Measurements from ENCODE around the gene SSMEM1. TPM values are rescaled to one million over a fixed set of nuclear protein-coding genes. Genes with fewer than 3 reads are reported as not detected.

SSMEM1 gene, protein sequence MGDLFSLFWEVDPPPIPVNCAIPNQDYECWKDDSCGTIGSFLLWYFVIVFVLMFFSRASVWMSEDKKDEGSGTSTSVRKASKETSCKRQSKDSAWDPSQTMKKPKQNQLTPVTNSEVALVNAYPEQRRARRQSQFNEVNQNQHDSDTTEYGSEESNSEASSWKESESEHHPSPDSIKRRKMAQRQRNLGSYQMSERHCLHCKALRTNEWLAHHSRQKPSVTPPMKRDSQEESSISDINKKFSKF
- not detected for total RNA-seq

DNA sequence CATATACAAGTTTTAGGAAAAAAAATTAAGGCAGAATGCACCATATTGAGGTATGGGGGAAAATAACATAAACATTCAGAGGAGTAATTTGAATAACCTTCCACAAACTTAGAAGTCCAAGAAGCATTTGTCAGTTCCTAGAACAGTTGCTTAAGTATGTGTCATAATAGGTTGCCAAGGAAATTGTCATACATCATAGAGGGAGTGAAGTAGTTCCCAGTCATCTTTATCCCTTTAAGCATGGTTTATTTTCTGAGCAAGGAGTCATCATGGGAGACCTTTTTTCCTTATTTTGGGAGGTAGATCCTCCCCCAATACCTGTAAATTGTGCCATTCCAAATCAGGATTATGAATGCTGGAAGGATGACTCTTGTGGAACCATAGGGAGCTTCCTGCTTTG is at the start of gene SSMEM1:
Gene SSMEM1, plus strand, starts transcription at position 219 of the 400 bp plus-strand sequence. Its CDS starts 51 bp downstream, at position 270.
- intact Hi-C loops (cut with DNase I; ENCODE audit: low total_unique reads) = no loop called here
- Histone ChIP-seq H3K27me3 (no peaks in the 10 kb centered on the region), H3K9me3 (no peaks in the 10 kb centered on the region), H3K27ac (no peak within 1 kb of the TSS), H3K4me1 (peaks cover 4% of the 10 kb centered on the region in 2 donors), H3K4me3 (no peak within 1 kb of the TSS), H3K36me3 (peaks cover 0 to 10% of the 10 kb centered on the region in 2 donors)
- TF ChIP-seq POLR2A (IDR thresholded peaks at IDR 0.05) = no peak
- TF ChIP-seq, protein P1, sequence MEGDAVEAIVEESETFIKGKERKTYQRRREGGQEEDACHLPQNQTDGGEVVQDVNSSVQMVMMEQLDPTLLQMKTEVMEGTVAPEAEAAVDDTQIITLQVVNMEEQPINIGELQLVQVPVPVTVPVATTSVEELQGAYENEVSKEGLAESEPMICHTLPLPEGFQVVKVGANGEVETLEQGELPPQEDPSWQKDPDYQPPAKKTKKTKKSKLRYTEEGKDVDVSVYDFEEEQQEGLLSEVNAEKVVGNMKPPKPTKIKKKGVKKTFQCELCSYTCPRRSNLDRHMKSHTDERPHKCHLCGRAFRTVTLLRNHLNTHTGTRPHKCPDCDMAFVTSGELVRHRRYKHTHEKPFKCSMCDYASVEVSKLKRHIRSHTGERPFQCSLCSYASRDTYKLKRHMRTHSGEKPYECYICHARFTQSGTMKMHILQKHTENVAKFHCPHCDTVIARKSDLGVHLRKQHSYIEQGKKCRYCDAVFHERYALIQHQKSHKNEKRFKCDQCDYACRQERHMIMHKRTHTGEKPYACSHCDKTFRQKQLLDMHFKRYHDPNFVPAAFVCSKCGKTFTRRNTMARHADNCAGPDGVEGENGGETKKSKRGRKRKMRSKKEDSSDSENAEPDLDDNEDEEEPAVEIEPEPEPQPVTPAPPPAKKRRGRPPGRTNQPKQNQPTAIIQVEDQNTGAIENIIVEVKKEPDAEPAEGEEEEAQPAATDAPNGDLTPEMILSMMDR (IDR thresholded peaks at IDR 0.05 in 4 of 5, conservative IDR thresholded peaks at IDR 0.05 in 1 of 5) = no peak
- in situ Hi-C loops (cut with MboI; ENCODE audit: low sequenced_read_pairs in 4 of 4) = no loop called here
- DNase-seq (no peak), ATAC-seq (no peak)

DNA sequence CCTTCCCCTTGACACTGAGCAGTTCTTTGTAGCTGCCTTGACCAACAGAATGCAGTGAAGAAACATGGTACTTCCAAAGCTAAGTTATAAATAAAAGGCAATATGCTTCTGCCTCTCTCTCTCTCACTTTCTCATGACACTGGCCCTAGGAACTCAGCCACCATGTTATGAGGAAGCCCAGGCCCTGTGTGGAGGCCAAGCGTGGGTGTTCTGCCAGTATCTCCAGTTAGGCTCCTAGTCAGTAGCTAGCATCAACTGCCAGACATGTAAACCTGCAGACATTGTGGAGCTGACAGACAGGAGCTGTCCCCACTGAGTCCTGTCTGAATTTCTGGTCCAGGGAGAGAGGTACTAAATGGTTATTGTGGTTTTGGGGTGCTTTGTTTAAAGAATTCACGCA is 47.6 kb upstream of the SSMEM1 start:
- TF ChIP-seq, protein P1 (IDR thresholded peaks at IDR 0.05 in 4 of 5, conservative IDR thresholded peaks at IDR 0.05 in 1 of 5) = no peak
- TF ChIP-seq POLR2A (IDR thresholded peaks at IDR 0.05) = no peak
- intact Hi-C loops (cut with DNase I; ENCODE audit: low total_unique reads) (no loop called here), in situ Hi-C loops (cut with MboI; ENCODE audit: low sequenced_read_pairs in 4 of 4) (no loop called here)
- no peak for DNase-seq
- Histone ChIP-seq H3K36me3 (peaks cover 0 to 19% of the 10 kb centered on the region in 2 donors), H3K9me3 (no peaks in the 10 kb centered on the region), H3K4me1 (no peaks in the 10 kb centered on the region), H3K4me3 (no peak overlapping the region), H3K27me3 (no peaks in the 10 kb centered on the region), H3K27ac (no peak overlapping the region)
- ATAC-seq = no peak

DNA sequence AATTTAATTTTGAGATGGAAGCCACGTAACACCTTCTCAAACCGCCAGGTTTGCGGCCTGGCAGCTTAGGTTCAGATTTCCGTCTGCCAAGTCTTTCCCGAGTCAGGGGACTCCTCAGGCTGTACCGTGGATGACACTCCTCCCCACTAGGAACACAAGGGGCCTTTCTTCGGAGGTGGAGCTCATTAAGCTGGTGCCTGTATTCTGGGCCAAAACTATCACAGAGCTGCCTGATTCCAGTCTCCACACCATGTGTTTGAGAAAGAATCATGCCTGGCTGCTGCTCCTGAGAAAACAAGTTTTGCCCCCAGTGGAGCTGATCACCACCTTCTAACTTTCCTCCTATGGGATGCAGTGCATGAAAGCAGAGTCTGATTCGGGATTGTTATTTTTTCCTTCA is 47.2 kb upstream of the SSMEM1 start:
- in situ Hi-C loops (cut with MboI; ENCODE audit: low sequenced_read_pairs in 4 of 4) (no loop called here), intact Hi-C loops (cut with DNase I; ENCODE audit: low total_unique reads) (no loop called here)
- Histone ChIP-seq H3K36me3 (peaks cover 0 to 19% of the 10 kb centered on the region in 2 donors), H3K4me3 (no peak overlapping the region), H3K4me1 (no peaks in the 10 kb centered on the region), H3K27ac (no peak overlapping the region), H3K27me3 (no peaks in the 10 kb centered on the region), H3K9me3 (no peaks in the 10 kb centered on the region)
- no peak for TF ChIP-seq POLR2A (IDR thresholded peaks at IDR 0.05)
- TF ChIP-seq, protein P1 (IDR thresholded peaks at IDR 0.05 in 4 of 5, conservative IDR thresholded peaks at IDR 0.05 in 1 of 5) = no peak
- DNase-seq = no peak
- ATAC-seq = no peak

DNA sequence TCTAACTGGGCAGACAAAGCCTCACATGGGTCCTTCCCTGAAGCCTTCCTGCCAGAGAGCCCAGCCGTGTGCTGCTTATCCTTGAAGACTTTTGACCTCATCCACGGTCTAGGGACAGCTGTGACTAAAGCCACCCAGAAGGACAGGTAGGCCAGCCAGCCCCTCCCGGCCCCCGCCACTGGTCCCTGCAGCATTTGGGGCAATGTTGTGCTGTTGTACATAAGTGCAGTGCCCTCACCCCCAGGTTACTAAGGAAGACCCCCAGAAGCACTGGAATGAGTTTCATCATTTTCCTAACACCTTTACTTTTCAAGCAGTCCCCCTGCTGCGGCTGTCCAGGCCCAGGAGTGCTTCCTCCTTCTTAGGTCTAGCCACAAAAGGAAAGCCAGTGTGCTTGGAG is 45.5 kb upstream of the SSMEM1 start:
- ATAC-seq (no peak), DNase-seq (no peak)
- in situ Hi-C loops (cut with MboI; ENCODE audit: low sequenced_read_pairs in 4 of 4) = no loop called here
- Histone ChIP-seq H3K9me3 (no peaks in the 10 kb centered on the region), H3K4me3 (no peak overlapping the region), H3K4me1 (no peaks in the 10 kb centered on the region), H3K27me3 (no peaks in the 10 kb centered on the region), H3K27ac (no peak overlapping the region), H3K36me3 (peaks cover 0 to 31% of the 10 kb centered on the region in 2 donors)
- TF ChIP-seq, protein P1 (IDR thresholded peaks at IDR 0.05 in 4 of 5, conservative IDR thresholded peaks at IDR 0.05 in 1 of 5) = no peak
- no peak for TF ChIP-seq POLR2A (IDR thresholded peaks at IDR 0.05)
- intact Hi-C loops (cut with DNase I; ENCODE audit: low total_unique reads) = no loop called here

Measured in gastrocnemius medialis (tissue), 4 donors.